Measurements from ENCODE around the gene BABAM2. TPM values are rescaled to one million over a fixed set of nuclear protein-coding genes. Genes with fewer than 3 reads are reported as not detected.
A peak's percentile ranks its signal among the peaks of the same experiment; 100 is the strongest.

Gene BABAM2
- 19.6 TPM for polyA plus RNA-seq (2013, experiment 1 of 2)
- 23.5 TPM for polyA plus RNA-seq (2013, experiment 2 of 2)

- Histone ChIP-seq H3K4me1 (ENCODE audit: insufficient read depth, low read length) (peaks cover 5% of the 10 kb centered on the region; the same call in 1 of the 2 replicates), H3K27me3 (ENCODE audit: insufficient read depth, low read length) (no peaks in the 10 kb centered on the region), H3K27ac (ENCODE audit: low read depth, low read length) (peak within 1 kb of the TSS; percentile 95), H3K4me3 (ENCODE audit: low read length) (peak within 1 kb of the TSS; percentile 83), H3K9me3 (ENCODE audit: insufficient read depth, low read depth, low read length) (no peaks in the 10 kb centered on the region), H3K36me3 (ENCODE audit: insufficient read depth, low read length) (0 out of 2 replicates have a peak, but pooled peaks cover 2% of the 10 kb centered on the region), H3K9ac (ENCODE audit: low read depth, low read length) (peak within 1 kb of the TSS; percentile 95)
- WGBS, result under 1% methylated on average over 79 of the region's 79 CpGs
Observed at GRCh38 chr2:27890146-27890923, at the start of gene BABAM2, which contains the start of gene RBKS. BABAM2 (plus strand) TSS chr2:27890729; CDS start chr2:27894557, 3,828 bp downstream. RBKS (minus strand) TSS chr2:27890387; CDS start chr2:27890345, 42 bp downstream.

GRCh38 chr2:27842894-27843293 lies 47.6 kb upstream of the BABAM2 start:
- no peak overlapping the region for H3K9ac ChIP-seq (ENCODE audit: low read depth, low read length)
- no peaks in the 10 kb centered on the region for H3K9me3 ChIP-seq (ENCODE audit: insufficient read depth, low read depth, low read length)
- H3K27me3 ChIP-seq (ENCODE audit: insufficient read depth, low read length), result no peaks in the 10 kb centered on the region
- no peaks in the 10 kb centered on the region for H3K4me1 ChIP-seq (ENCODE audit: insufficient read depth, low read length)
- no peak overlapping the region for H3K27ac ChIP-seq (ENCODE audit: low read depth, low read length)
- no peak overlapping the region for H3K4me3 ChIP-seq (ENCODE audit: low read length)
- WGBS, result 91% methylated on average over 4 of the region's 5 CpGs
- H3K36me3 ChIP-seq (ENCODE audit: insufficient read depth, low read length), result no peaks in the 10 kb centered on the region

GRCh38 chr2:27843992-27844391 lies 46.5 kb upstream of the BABAM2 start:
- Histone ChIP-seq H3K36me3 (ENCODE audit: insufficient read depth, low read length) (no peaks in the 10 kb centered on the region), H3K9ac (ENCODE audit: low read depth, low read length) (no peak overlapping the region), H3K27me3 (ENCODE audit: insufficient read depth, low read length) (no peaks in the 10 kb centered on the region), H3K4me1 (ENCODE audit: insufficient read depth, low read length) (no peaks in the 10 kb centered on the region), H3K9me3 (ENCODE audit: insufficient read depth, low read depth, low read length) (no peaks in the 10 kb centered on the region), H3K4me3 (ENCODE audit: low read length) (no peak overlapping the region), H3K27ac (ENCODE audit: low read depth, low read length) (no peak overlapping the region)
- WGBS, result 92% methylated on average over 6 of the region's 7 CpGs

- WGBS, result 97% methylated on average over 4 of the region's 4 CpGs
- H3K27ac ChIP-seq (ENCODE audit: low read depth, low read length), result no peak overlapping the region
- no peaks in the 10 kb centered on the region for H3K36me3 ChIP-seq (ENCODE audit: insufficient read depth, low read length)
- no peaks in the 10 kb centered on the region for H3K27me3 ChIP-seq (ENCODE audit: insufficient read depth, low read length)
- no peak overlapping the region for H3K4me3 ChIP-seq (ENCODE audit: low read length)
- H3K4me1 ChIP-seq (ENCODE audit: insufficient read depth, low read length), result no peaks in the 10 kb centered on the region
- no peaks in the 10 kb centered on the region for H3K9me3 ChIP-seq (ENCODE audit: insufficient read depth, low read depth, low read length)
- H3K9ac ChIP-seq (ENCODE audit: low read depth, low read length), result no peak overlapping the region
Observed at GRCh38 chr2:27844821-27845255, 45.7 kb upstream of the BABAM2 start.

GRCh38 chr2:27847333-27847732 lies 43.2 kb upstream of the BABAM2 start:
- 85% methylated on average over 2 of the region's 2 CpGs for WGBS
- Histone ChIP-seq H3K27ac (ENCODE audit: low read depth, low read length) (no peak overlapping the region), H3K4me1 (ENCODE audit: insufficient read depth, low read length) (no peaks in the 10 kb centered on the region), H3K9ac (ENCODE audit: low read depth, low read length) (no peak overlapping the region), H3K27me3 (ENCODE audit: insufficient read depth, low read length) (no peaks in the 10 kb centered on the region), H3K4me3 (ENCODE audit: low read length) (no peak overlapping the region), H3K36me3 (ENCODE audit: insufficient read depth, low read length) (no peaks in the 10 kb centered on the region), H3K9me3 (ENCODE audit: insufficient read depth, low read depth, low read length) (no peaks in the 10 kb centered on the region)

- WGBS, result 92% methylated on average over 3 of the region's 3 CpGs
- H3K36me3 ChIP-seq (ENCODE audit: insufficient read depth, low read length), result no peaks in the 10 kb centered on the region
- no peaks in the 10 kb centered on the region for H3K4me1 ChIP-seq (ENCODE audit: insufficient read depth, low read length)
- H3K27ac ChIP-seq (ENCODE audit: low read depth, low read length), result no peak overlapping the region
- H3K27me3 ChIP-seq (ENCODE audit: insufficient read depth, low read length), result no peaks in the 10 kb centered on the region
- H3K4me3 ChIP-seq (ENCODE audit: low read length), result no peak overlapping the region
- no peak overlapping the region for H3K9ac ChIP-seq (ENCODE audit: low read depth, low read length)
- H3K9me3 ChIP-seq (ENCODE audit: insufficient read depth, low read depth, low read length), result no peaks in the 10 kb centered on the region
Observed at GRCh38 chr2:27849558-27850205, 40.8 kb upstream of the BABAM2 start.

GRCh38 chr2:27852691-27853090 lies 37.8 kb upstream of the BABAM2 start:
- no peaks in the 10 kb centered on the region for H3K4me1 ChIP-seq (ENCODE audit: insufficient read depth, low read length)
- H3K36me3 ChIP-seq (ENCODE audit: insufficient read depth, low read length), result no peaks in the 10 kb centered on the region
- H3K9ac ChIP-seq (ENCODE audit: low read depth, low read length), result no peak overlapping the region
- no peak overlapping the region for H3K27ac ChIP-seq (ENCODE audit: low read depth, low read length)
- no peaks in the 10 kb centered on the region for H3K27me3 ChIP-seq (ENCODE audit: insufficient read depth, low read length)
- H3K4me3 ChIP-seq (ENCODE audit: low read length), result no peak overlapping the region
- H3K9me3 ChIP-seq (ENCODE audit: insufficient read depth, low read depth, low read length), result peaks cover 7% of the 10 kb centered on the region
- no CpG with 5 or more reads among the region's 1 CpG for WGBS

- no peaks in the 10 kb centered on the region for H3K4me1 ChIP-seq (ENCODE audit: insufficient read depth, low read length)
Observed at GRCh38 chr2:27854229-27854862, 36.2 kb upstream of the BABAM2 start.

GRCh38 chr2:27855476-27855875 lies 35.1 kb upstream of the BABAM2 start:
- Histone ChIP-seq H3K27ac (ENCODE audit: low read depth, low read length) (no peak overlapping the region), H3K27me3 (ENCODE audit: insufficient read depth, low read length) (no peaks in the 10 kb centered on the region; the same call in 1 of the 2 replicates), H3K4me3 (ENCODE audit: low read length) (no peak overlapping the region)

More at GRCh38 chr2:27854229-27854862, 36.2 kb upstream of the BABAM2 start:
- H3K27me3 ChIP-seq (ENCODE audit: insufficient read depth, low read length), result no peaks in the 10 kb centered on the region
- H3K4me3 ChIP-seq (ENCODE audit: low read length), result no peak overlapping the region
- H3K36me3 ChIP-seq (ENCODE audit: insufficient read depth, low read length), result no peaks in the 10 kb centered on the region
- no peak overlapping the region for H3K27ac ChIP-seq (ENCODE audit: low read depth, low read length)
- no peak overlapping the region for H3K9ac ChIP-seq (ENCODE audit: low read depth, low read length)
- WGBS, result 92% methylated on average over 3 of the region's 3 CpGs
- peaks cover 11% of the 10 kb centered on the region for H3K9me3 ChIP-seq (ENCODE audit: insufficient read depth, low read depth, low read length)

GRCh38 chr2:27856386-27856785 lies 34.1 kb upstream of the BABAM2 start:
- no peaks in the 10 kb centered on the region for H3K4me1 ChIP-seq (ENCODE audit: insufficient read depth, low read length)
- H3K27me3 ChIP-seq (ENCODE audit: insufficient read depth, low read length), result no peaks in the 10 kb centered on the region; the same call in 1 of the 2 replicates
- H3K9ac ChIP-seq (ENCODE audit: low read depth, low read length), result no peak overlapping the region
- no peak overlapping the region for H3K4me3 ChIP-seq (ENCODE audit: low read length)
- H3K9me3 ChIP-seq (ENCODE audit: insufficient read depth, low read depth, low read length), result peaks cover 11% of the 10 kb centered on the region
- no peaks in the 10 kb centered on the region for H3K36me3 ChIP-seq (ENCODE audit: insufficient read depth, low read length)
- 75% methylated on average over 3 of the region's 3 CpGs for WGBS
- no peak overlapping the region for H3K27ac ChIP-seq (ENCODE audit: low read depth, low read length)

More at GRCh38 chr2:27855476-27855875, 35.1 kb upstream of the BABAM2 start:
- no peaks in the 10 kb centered on the region for H3K36me3 ChIP-seq (ENCODE audit: insufficient read depth, low read length)
- H3K4me1 ChIP-seq (ENCODE audit: insufficient read depth, low read length), result no peaks in the 10 kb centered on the region
- H3K9ac ChIP-seq (ENCODE audit: low read depth, low read length), result no peak overlapping the region
- peaks cover 11% of the 10 kb centered on the region for H3K9me3 ChIP-seq (ENCODE audit: insufficient read depth, low read depth, low read length)

- 86% methylated on average over 3 of the region's 3 CpGs for WGBS
- Histone ChIP-seq H3K4me1 (ENCODE audit: insufficient read depth, low read length) (no peaks in the 10 kb centered on the region), H3K27me3 (ENCODE audit: insufficient read depth, low read length) (no peaks in the 10 kb centered on the region; the same call in 1 of the 2 replicates), H3K27ac (ENCODE audit: low read depth, low read length) (no peak overlapping the region), H3K9ac (ENCODE audit: low read depth, low read length) (no peak overlapping the region), H3K36me3 (ENCODE audit: insufficient read depth, low read length) (no peaks in the 10 kb centered on the region), H3K9me3 (ENCODE audit: insufficient read depth, low read depth, low read length) (peaks cover 11% of the 10 kb centered on the region), H3K4me3 (ENCODE audit: low read length) (no peak overlapping the region)
Observed at GRCh38 chr2:27856956-27857355, 33.6 kb upstream of the BABAM2 start.
